Measurements from ENCODE around the gene GBF1. TPM values are rescaled to one million over a fixed set of nuclear protein-coding genes. Genes with fewer than 3 reads are reported as not detected.
A peak's percentile ranks its signal among the peaks of the same experiment; 100 is the strongest.

GBF1 gene
- total RNA-seq, 1 experiment from 2014 or later, result 15.3 TPM

DNA sequence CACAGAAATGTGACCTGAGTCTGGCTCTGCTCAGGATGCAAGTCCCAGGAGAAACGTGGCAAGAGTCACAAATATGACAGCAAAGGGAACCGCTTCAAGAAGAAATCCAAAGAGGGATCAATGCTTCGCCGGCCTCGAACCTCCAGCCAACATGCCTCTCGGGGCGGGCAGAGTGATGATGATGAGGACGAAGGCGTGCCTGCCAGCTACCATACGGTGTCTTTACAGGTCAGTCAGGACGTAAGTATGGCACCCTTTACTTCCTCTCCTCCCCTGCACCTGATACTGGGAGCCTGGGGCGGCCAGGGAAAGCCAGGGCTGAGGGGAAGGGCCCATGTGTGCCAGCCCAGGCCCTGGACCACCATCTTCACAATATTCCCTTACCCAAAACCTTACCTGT is 131.6 kb downstream of the GBF1 start:
- DNase-seq (ENCODE audit: low spot score), result no peak
- in situ Hi-C loops (cut with HindIII; ENCODE audit: low sequenced_read_pairs), result no loop called here

- in situ Hi-C loops (cut with HindIII; ENCODE audit: low sequenced_read_pairs), result no loop called here
- no peak for DNase-seq (ENCODE audit: low spot score)
Observed at GRCh38 chr10:102379383-102379782, 134.1 kb downstream of the GBF1 start.

GRCh38 chr10:102381983-102382382 is 136.7 kb downstream of the GBF1 start:
- in situ Hi-C loops (cut with HindIII; ENCODE audit: low sequenced_read_pairs), result no loop called here
- DNase-seq (ENCODE audit: low spot score), result no peak

DNA sequence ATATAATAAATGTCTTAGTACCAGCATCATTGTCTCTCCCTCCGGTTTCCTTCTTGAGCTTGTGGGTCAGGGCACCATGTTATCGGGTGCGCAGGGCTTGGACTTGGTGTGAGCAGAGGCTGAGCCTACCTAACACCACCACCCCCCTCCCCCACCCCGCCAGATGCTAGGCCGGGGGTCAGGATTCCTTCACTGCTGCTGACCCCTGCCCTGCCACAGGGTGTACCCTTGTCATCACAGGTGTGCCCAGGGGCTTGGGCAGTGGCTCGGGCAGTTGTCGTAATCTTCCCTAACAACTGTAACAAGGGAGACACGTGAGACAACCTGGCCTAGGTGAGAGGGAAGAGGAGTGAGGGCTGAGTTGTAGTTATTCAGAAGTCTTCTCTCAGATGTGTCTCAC is 137.5 kb downstream of the GBF1 start:
- in situ Hi-C loops (cut with HindIII; ENCODE audit: low sequenced_read_pairs), result no loop called here
- no peak for DNase-seq (ENCODE audit: low spot score)

- no peak for DNase-seq (ENCODE audit: low spot score)
- in situ Hi-C loops (cut with HindIII; ENCODE audit: low sequenced_read_pairs), result no loop called here
Observed at GRCh38 chr10:102384053-102384452, 138.7 kb downstream of the GBF1 start.

DNA sequence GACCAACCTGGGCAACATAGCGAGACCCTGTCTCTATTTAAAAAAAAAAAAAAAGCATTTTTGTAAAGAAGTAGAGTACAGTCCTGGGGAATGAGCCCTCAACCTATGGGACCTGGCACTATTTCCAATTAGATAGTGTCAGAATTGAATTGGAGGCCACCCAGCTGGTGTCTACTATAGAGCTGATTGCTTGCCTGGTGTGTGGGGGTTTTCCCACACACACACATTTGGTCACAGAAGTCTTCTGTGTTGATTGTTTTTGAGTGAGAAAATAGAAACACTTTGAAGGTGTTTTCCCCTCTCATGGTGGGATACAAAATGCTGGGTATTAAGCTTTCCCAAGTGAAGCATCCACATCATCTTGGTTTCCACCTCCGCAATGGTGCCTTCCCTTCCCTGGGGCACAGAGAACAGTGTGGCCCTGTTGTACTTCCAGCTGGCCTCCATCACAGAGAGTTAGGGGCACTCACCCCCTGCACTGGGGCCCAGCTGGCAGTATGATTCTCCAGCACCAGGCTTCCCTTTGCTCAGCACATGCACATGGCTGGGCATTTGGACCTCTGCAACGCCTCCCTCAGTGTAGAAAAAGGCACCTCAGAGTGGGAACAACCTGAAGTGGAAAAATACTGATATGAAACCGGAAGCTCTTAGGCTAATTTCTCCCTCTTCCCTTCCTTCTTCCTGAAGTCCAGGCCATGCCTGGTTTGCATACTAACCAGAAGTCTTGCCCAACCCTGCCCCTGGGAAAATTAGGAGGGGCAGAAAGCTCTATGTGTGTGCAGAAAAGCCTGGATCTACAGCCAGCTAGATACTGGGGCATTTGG is 139.5 kb downstream of the GBF1 start:
- DNase-seq (ENCODE audit: low spot score), result no peak
- in situ Hi-C loops (cut with HindIII; ENCODE audit: low sequenced_read_pairs), result no loop called here

DNA sequence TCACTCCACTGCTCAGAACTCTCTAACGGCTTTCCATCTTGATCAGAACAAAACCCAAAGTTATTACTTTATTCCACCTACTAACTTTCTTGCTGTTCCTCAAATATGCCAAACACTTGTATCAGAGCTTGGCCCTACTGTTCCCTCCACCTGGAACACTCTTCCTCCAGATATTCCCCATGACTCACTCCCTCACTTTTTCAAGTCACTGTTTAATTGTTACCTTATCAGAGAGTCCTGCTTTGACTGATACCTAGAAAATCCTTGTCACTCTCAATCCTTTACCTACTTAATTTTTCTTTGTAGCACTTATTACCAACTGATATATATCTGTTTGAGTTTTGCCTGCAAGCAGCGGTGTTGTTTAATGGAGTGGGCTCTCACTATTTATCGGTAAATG is 144.6 kb downstream of the GBF1 start:
- no peak for DNase-seq (ENCODE audit: low spot score)
- in situ Hi-C loops (cut with HindIII; ENCODE audit: low sequenced_read_pairs), result no loop called here

- in situ Hi-C loops (cut with HindIII; ENCODE audit: low sequenced_read_pairs), result no loop called here
- DNase-seq (ENCODE audit: low spot score), result no peak
Observed at GRCh38 chr10:102392306-102392705, 147.0 kb downstream of the GBF1 start.

GRCh38 chr10:102393411-102394078 is 148.2 kb downstream of the GBF1 start:
- in situ Hi-C loops (cut with HindIII; ENCODE audit: low sequenced_read_pairs), result no loop called here

GRCh38 chr10:102394079-102394800 is 148.9 kb downstream of the GBF1 start:
- DNase-seq (ENCODE audit: low spot score), result peak; percentile 79
- in situ Hi-C loops (cut with HindIII; ENCODE audit: low sequenced_read_pairs), result no loop called here

More at GRCh38 chr10:102393411-102394078, 148.2 kb downstream of the GBF1 start:
- no peak for DNase-seq (ENCODE audit: low spot score)

- in situ Hi-C loops (cut with HindIII; ENCODE audit: low sequenced_read_pairs), result no loop called here
- DNase-seq (ENCODE audit: low spot score), result no peak
Observed at GRCh38 chr10:102394801-102395399, 149.6 kb downstream of the GBF1 start.

- in situ Hi-C loops (cut with HindIII; ENCODE audit: low sequenced_read_pairs), result no loop called here
- peak; percentile 66 for DNase-seq (ENCODE audit: low spot score)
Observed at GRCh38 chr10:102395400-102396316, 150.3 kb downstream of the GBF1 start, which contains the start of gene NFKB2. Gene NFKB2 (plus strand): TSS chr10:102395705. CDS start chr10:102395960, 255 bp downstream.

- in situ Hi-C loops (cut with HindIII; ENCODE audit: low sequenced_read_pairs), result no loop called here
- no peak for DNase-seq (ENCODE audit: low spot score)
Observed at GRCh38 chr10:102396317-102396650, 151.0 kb downstream of the GBF1 start.

DNA sequence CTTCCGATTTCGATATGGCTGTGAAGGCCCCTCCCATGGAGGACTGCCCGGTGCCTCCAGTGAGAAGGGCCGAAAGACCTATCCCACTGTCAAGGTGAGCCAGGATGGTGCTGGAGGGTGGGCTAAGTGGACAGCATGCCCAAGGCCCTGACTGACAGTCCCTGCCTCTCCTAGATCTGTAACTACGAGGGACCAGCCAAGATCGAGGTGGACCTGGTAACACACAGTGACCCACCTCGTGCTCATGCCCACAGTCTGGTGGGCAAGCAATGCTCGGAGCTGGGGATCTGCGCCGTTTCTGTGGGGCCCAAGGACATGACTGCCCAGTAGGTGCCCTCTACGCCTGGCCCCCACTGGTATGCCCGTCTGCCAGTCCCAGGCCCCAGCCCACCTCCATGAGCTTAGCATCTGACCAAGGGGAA is 151.4 kb downstream of the GBF1 start:
- DNase-seq (ENCODE audit: low spot score), result no peak
- in situ Hi-C loops (cut with HindIII; ENCODE audit: low sequenced_read_pairs), result no loop called here

- in situ Hi-C loops (cut with HindIII; ENCODE audit: low sequenced_read_pairs), result no loop called here
Observed at GRCh38 chr10:102397222-102398171, 152.2 kb downstream of the GBF1 start.

GRCh38 chr10:102398172-102399020 is 153.1 kb downstream of the GBF1 start:
- no peak for DNase-seq (ENCODE audit: low spot score)
- in situ Hi-C loops (cut with HindIII; ENCODE audit: low sequenced_read_pairs), result no loop called here

More at GRCh38 chr10:102397222-102398171, 152.2 kb downstream of the GBF1 start:
- DNase-seq (ENCODE audit: low spot score), result no peak

Measured in G401 (cell line).